ENCODE data around the gene GJC1. TPM values are rescaled to one million over a fixed set of nuclear protein-coding genes. Genes with fewer than 3 reads are reported as not detected.

Gene GJC1
- total and polyA plus RNA-seq, 2 of the 8 experiments (the other 6 are each of a cell fraction or from before 2014, with no cell fraction given) = 29.1 to 154 TPM

DNA sequence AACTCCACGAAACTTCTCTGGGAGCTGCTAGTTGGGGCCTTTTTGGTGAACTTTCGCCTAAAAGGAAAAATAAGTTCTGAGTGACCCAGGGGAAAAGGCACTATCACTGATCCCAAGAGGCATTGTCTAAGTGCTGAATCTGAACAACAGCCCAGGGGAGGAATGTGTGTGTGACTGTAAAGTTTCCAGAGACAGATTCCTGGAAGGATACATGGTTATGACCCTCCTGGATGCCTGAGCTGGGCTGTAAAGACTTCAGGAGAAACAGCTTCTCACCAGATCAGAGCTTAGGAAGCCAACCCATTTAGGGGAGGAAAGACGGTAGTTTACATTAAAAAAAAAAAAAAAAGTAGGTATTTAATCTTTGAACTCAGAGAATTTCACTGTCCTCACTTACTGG lies 37.8 kb upstream of the GJC1 start:
- ChIA-PET POLR2A (ENCODE audit: partially characterized antibody) (interaction anchor here (0.7 to 3.3 kb wide), 6 partner anchors 10 to 93 kb away, joined by 3 to 12 read pairs (median 4); no protein-coding TSS in a partner anchor), CTCF (ENCODE audit: partially characterized antibody) (interaction anchor here (1.1 to 28.4 kb wide), 11 partner anchors 9 to 153 kb away, joined by 3 to 577 read pairs (median 5); partner anchors contain the start of gene HIGD1B)
- Histone ChIP-seq H3K14ac (ENCODE audit: insufficient read length) (no peak overlapping the region), H3K27ac (ENCODE audit: low read depth, low read length) (no peak overlapping the region), H4K8ac (ENCODE audit: extremely low read depth, insufficient read depth, low read length) (no peak overlapping the region), H3K27me3 (replicated peaks in 1 of 4; ENCODE audit: control insufficient read depth in 3 of 4, extremely low read depth in 1 of 4, insufficient read depth in 3 of 4, low read length in 3 of 4) (no peaks in the 10 kb centered on the region), H3K23me2 (ENCODE audit: low read depth, low read length) (no peaks in the 10 kb centered on the region), H2BK20ac (ENCODE audit: low read length) (no peak overlapping the region), H4K20me1 (replicated peaks in 1 of 2; ENCODE audit: control insufficient read depth in 1 of 2, insufficient read depth in 2 of 2, low read length in 2 of 2) (peaks cover 2% of the 10 kb centered on the region in 2 experiments), H3K9ac (replicated peaks in 1 of 4; ENCODE audit: extremely low read depth in 1 of 4, low read depth in 3 of 4, low read length in 3 of 4) (no peak overlapping the region), H2AFZ (ENCODE audit: low read length) (no peak overlapping the region), H4K5ac (ENCODE audit: insufficient read length, low read depth, low read length) (no peak overlapping the region), H3K56ac (replicated peaks; ENCODE audit: insufficient read length, low read depth, low read length) (no peak overlapping the region), H3K4me1 (replicated peaks in 1 of 4; ENCODE audit: control insufficient read depth in 3 of 4, insufficient read depth in 4 of 4, low read length in 3 of 4) (no peaks in the 10 kb centered on the region), H3K4me3 (ENCODE audit: extremely low read depth in 1 of 4, insufficient read depth in 2 of 4, low read depth in 3 of 4, low read length in 4 of 4) (no peak overlapping the region), H3K18ac (ENCODE audit: extremely low read depth, low read length) (no peak overlapping the region), H2BK15ac (ENCODE audit: low read length) (no peak overlapping the region), H3K4ac (replicated peaks; ENCODE audit: insufficient read length, low read depth, low read length) (no peak overlapping the region), H3K9me3 (ENCODE audit: insufficient read depth in 2 of 2, low read depth in 1 of 2, low read length in 1 of 2) (no peaks in the 10 kb centered on the region), H3K36me3 (ENCODE audit: control insufficient read depth in 2 of 4, insufficient read depth in 4 of 4, low read length in 3 of 4) (peaks cover 27 to 70% (median 47%) of the 10 kb centered on the region in 4 experiments), H3K79me2 (ENCODE audit: control insufficient read depth in 1 of 2, insufficient read depth in 2 of 2, low read length in 2 of 2) (no peaks in the 10 kb centered on the region), H2BK5ac (ENCODE audit: low read depth, low read length) (no peak overlapping the region), H3K4me2 (ENCODE audit: insufficient read depth in 1 of 2, low read depth in 2 of 2, low read length in 2 of 2) (no peak overlapping the region), H3K23ac (ENCODE audit: insufficient read length) (no peak overlapping the region), H2BK12ac (ENCODE audit: low read depth, low read length) (no peak overlapping the region), H4K91ac (replicated peaks; ENCODE audit: insufficient read length, low read length) (no peak overlapping the region), H3K79me1 (ENCODE audit: low read depth, low read length) (peaks cover 3% of the 10 kb centered on the region; the same call in 1 of the 2 replicates), H2BK120ac (replicated peaks; ENCODE audit: low read depth, low read length) (no peak overlapping the region), H2AK5ac (ENCODE audit: low read depth, low read length) (no peak overlapping the region)
- DNase-seq (ENCODE audit: low read depth in 1 of 2, low spot score in 2 of 2) (no peak), FAIRE-seq (no peak)
- WGBS, 2 experiments (ENCODE audit: extremely low coverage in 1 of 2, insufficient coverage in 1 of 2, insufficient read length in 1 of 2, insufficient replicate concordance in 2 of 2, low coverage in 1 of 2, low lambda C conversion rate in 2 of 2, missing lambda C conversion rate in 1 of 2) = 88% methylated on average over 3 of the region's 3 CpGs; no CpG with 5 or more reads in 1 of the 2 experiments
- TF ChIP-seq GTF2F1 (IDR thresholded peaks at IDR 0.05; ENCODE audit: borderline replicate concordance, low read depth, low read length) (no peak), TCF12 (IDR thresholded peaks at IDR 0.05; ENCODE audit: low read depth, low read length) (no peak), SAP30 (IDR thresholded peaks at IDR 0.05; ENCODE audit: insufficient read depth, insufficient replicate concordance, low read length) (no peak), TAF7 (optimal IDR thresholded peaks at IDR 0.05; ENCODE audit: borderline replicate concordance, low read depth, low read length) (no peak), CBX8 (IDR thresholded peaks at IDR 0.05; ENCODE audit: borderline replicate concordance, low read depth, low read length) (no peak), HDAC6 (IDR thresholded peaks at IDR 0.05; ENCODE audit: low read depth, low read length) (no peak), CTBP2 (IDR thresholded peaks at IDR 0.05; ENCODE audit: borderline replicate concordance, insufficient read depth, insufficient read length, low read length) (no peak), CTCF (IDR thresholded peaks at IDR 0.05; ENCODE audit: control extremely low read depth in 1 of 3, insufficient read depth in 1 of 3, low read depth in 1 of 3, low read length in 3 of 3) (no peak), CHD2 (IDR thresholded peaks at IDR 0.05; ENCODE audit: low read length) (no peak), SP1 (IDR thresholded peaks at IDR 0.05; ENCODE audit: low read depth, low read length) (no peak), SP2 (IDR thresholded peaks at IDR 0.05; ENCODE audit: low read length) (no peak), SRF (IDR thresholded peaks at IDR 0.05; ENCODE audit: low read depth, low read length) (no peak)

Data from H1 (cell line).